GM18526 (cell line): ENCODE results near the gene SCRG1.
A peak's percentile ranks its signal among the peaks of the same experiment; 100 is the strongest.

ENCODE experiments used
- POLR2A ChIP-seq: IDR thresholded peaks from 3 replicates; pipeline ENCODE4 v1.6.1; 2011; ENCODE audit not compliant: insufficient read length; ENCODE audit errors: extremely low read depth

Gene SCRG1

GRCh38 chr4:173337463-173337862 lies 61.5 kb downstream of the SCRG1 start:
- TF ChIP-seq POLR2A = no peak

DNA sequence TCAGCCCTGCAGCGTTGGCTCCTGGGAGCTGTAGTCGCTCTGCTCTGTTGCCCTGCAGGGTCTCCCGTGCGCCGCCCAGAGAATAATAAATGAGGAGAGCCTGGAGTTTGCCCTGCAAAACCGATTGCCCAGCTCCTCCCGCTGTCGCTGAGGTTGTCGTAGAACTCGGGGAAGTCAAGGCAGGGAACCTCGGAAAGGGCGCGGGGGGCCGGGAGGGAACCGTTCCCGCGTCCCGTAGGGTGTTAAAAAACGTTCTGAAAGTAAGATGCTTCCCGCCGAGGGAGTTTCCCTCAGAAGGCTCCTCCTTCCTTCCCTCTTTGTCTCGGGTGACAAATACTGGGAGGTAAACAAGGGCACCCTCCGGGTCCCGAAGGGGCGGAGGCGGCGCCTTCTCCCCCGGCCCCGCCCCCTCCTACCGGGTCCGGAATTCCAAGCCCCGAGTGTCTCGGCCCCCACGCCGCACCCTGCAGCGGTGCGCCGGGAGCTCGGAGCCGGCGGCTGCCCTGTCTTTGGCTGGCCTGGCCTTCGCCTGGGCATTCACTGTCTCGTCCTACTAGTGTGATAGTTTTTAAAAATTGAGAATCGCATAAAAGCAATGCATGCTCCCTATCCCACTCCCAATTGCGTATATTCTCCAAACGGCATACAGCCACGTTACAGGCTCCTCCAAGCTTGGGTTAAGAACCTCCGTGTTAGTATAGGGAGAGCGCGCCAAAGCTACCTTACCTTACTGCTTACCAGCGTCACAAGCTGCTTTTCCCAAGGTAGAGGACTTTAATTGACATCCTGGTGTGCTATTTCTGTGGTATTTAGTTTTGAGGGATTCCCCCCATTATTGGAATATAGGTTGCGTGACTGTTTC lies 63.8 kb downstream of the SCRG1 start:
- peak; percentile 70 for TF ChIP-seq POLR2A
